GM23338 (cell line): Measurements from ENCODE around the gene SUSD2. TPM values are rescaled to one million over a fixed set of nuclear protein-coding genes. Genes with fewer than 3 reads are reported as not detected.

Experiments used
- ATAC-seq: fragments of 200-7000 bp; cut with Tn5 transposase; 3 replicates; pipeline ENCODE4 v1.9.1; 2020
- DNase-seq: peaks from one replicate; pipeline ENCODE4 v3.0.0-alpha.2; 2015; ENCODE audit warnings: low spot score
- H2AFZ ChIP-seq: fragments of 200-600 bp; sonication (generic); 2 replicates; pipeline ENCODE4 v1.8.0; 2016; ENCODE audit warnings: antibody characterized with exemption, mild to moderate bottlenecking, moderate library complexity
- H3F3A ChIP-seq: fragments of 200-600 bp; sonication (generic); replicated peaks from 2 replicates; pipeline ENCODE4 v1.8.0; 2017; ENCODE audit warnings: antibody characterized with exemption, mixed run types, low read depth
- H3K27ac ChIP-seq: fragments of 200-600 bp; sonication (generic); 2 replicates; pipeline ENCODE4 v1.6.1; 2016; ENCODE audit warnings: low read depth
- H3K27me3 ChIP-seq: fragments of 200-600 bp; sonication (generic); 2 replicates; pipeline ENCODE4 v1.8.0; 2016; ENCODE audit warnings: mild to moderate bottlenecking, mixed run types, moderate library complexity; ENCODE audit not compliant: insufficient read depth
- H3K36me3 ChIP-seq: fragments of 200-600 bp; sonication (generic); 2 replicates; pipeline ENCODE4 v1.8.0; 2016; ENCODE audit warnings: mild to moderate bottlenecking; ENCODE audit not compliant: insufficient read depth
- H3K4me1 ChIP-seq: fragments of 200-600 bp; sonication (generic); 2 replicates; pipeline ENCODE4 v1.8.0; 2016; ENCODE audit warnings: mild to moderate bottlenecking, moderate library complexity; ENCODE audit not compliant: insufficient read depth
- H3K4me2 ChIP-seq: fragments of 200-600 bp; sonication (generic); 2 replicates; pipeline ENCODE4 v1.7.1; 2017; ENCODE audit warnings: mixed run types
- H3K4me3 ChIP-seq: fragments of 200-600 bp; sonication (generic); 2 replicates; pipeline ENCODE4 v1.6.1; 2016; ENCODE audit warnings: mixed run types
- H3K79me2 ChIP-seq: fragments of 200-600 bp; sonication (generic); replicated peaks from 2 replicates; pipeline ENCODE4 v1.8.0; 2017; ENCODE audit warnings: mild to moderate bottlenecking; ENCODE audit not compliant: insufficient read depth
- H3K9me2 ChIP-seq: fragments of 200-600 bp; sonication (generic); 2 replicates; pipeline ENCODE4 v1.8.0; 2017; ENCODE audit not compliant: insufficient read depth
- H4K20me1 ChIP-seq: fragments of 200-600 bp; sonication (generic); replicated peaks from 2 replicates; pipeline ENCODE4 v1.8.0; 2017; ENCODE audit warnings: mild to moderate bottlenecking; ENCODE audit not compliant: insufficient read depth
- H3K27ac Mint-ChIP-seq: 2 replicates; pipeline ENCODE4 v1.8.0; 2020; ENCODE audit warnings: inconsistent platforms, mild to moderate bottlenecking, moderate library complexity, mixed read lengths
- H3K27me3 Mint-ChIP-seq: 3 replicates; pipeline ENCODE4 v1.8.0; 2022; ENCODE audit warnings: low read depth, mild to moderate bottlenecking, moderate library complexity, mixed read lengths, inconsistent platforms; ENCODE audit not compliant: insufficient read depth, poor library complexity
- H3K36me3 Mint-ChIP-seq: 3 replicates; pipeline ENCODE4 v1.8.0; 2021; ENCODE audit warnings: low read depth, mild to moderate bottlenecking, inconsistent platforms, moderate library complexity, mixed read lengths
- H3K4me1 Mint-ChIP-seq: 3 replicates; pipeline ENCODE4 v1.8.0; 2020; ENCODE audit warnings: mild to moderate bottlenecking, inconsistent platforms, mixed read lengths
- H3K4me3 Mint-ChIP-seq: 3 replicates; pipeline ENCODE4 v1.8.0; 2021; ENCODE audit warnings: moderate library complexity, mild to moderate bottlenecking, inconsistent platforms, mixed read lengths
- H3K9me3 Mint-ChIP-seq: 3 replicates; pipeline ENCODE4 v1.8.0; 2020; ENCODE audit warnings: moderate library complexity, mild to moderate bottlenecking, inconsistent platforms, mixed read lengths
- CREB1 ChIP-seq: fragments of 250-450 bp; sonication (Bioruptor Pico); IDR thresholded peaks from 2 replicates; pipeline ENCODE4 v1.5.0; 2020; ENCODE audit warnings: low read depth, mild to moderate bottlenecking, moderate library complexity
- CTCF ChIP-seq, 2 experiments: fragments of 200-600 bp in 1 of 2; sonication (generic) in 1 of 2; conservative IDR thresholded peaks; 2 replicates each; pipeline versions ENCODE4 v1.5.1 to v1.6.1; 2016 to 2017; ENCODE audit warnings: antibody characterized with exemption in 2 of 2, low read depth in 2 of 2, mild to moderate bottlenecking in 2 of 2, moderate library complexity in 1 of 2
- EZH2 ChIP-seq: fragments of 200-600 bp; sonication (generic); IDR thresholded peaks from one replicate; pipeline ENCODE4 v1.8.0; 2017; ENCODE audit warnings: antibody characterized with exemption, mild to moderate bottlenecking, low read depth; ENCODE audit not compliant: unreplicated experiment
- EZH2phosphoT487 ChIP-seq: fragments of 200-600 bp; sonication (generic); IDR thresholded peaks from one replicate; pipeline ENCODE4 v1.8.1; 2018; ENCODE audit warnings: antibody characterized with exemption; ENCODE audit not compliant: unreplicated experiment
- JUNB ChIP-seq: IDR thresholded peaks from one replicate; pipeline ENCODE4 v1.6.1; 2016; ENCODE audit warnings: antibody characterized with exemption; ENCODE audit not compliant: unreplicated experiment
- NANOG ChIP-seq: IDR thresholded peaks from 2 replicates; pipeline ENCODE4 v1.6.1; 2016; ENCODE audit warnings: antibody characterized with exemption, borderline replicate concordance
- POLR2AphosphoS5 ChIP-seq: IDR thresholded peaks from 2 replicates; pipeline ENCODE4 v1.6.1; 2016; ENCODE audit warnings: antibody characterized with exemption, low read depth
- STAT1 ChIP-seq: IDR thresholded peaks from one replicate; pipeline ENCODE4 v1.6.1; 2016; ENCODE audit warnings: antibody characterized with exemption; ENCODE audit not compliant: unreplicated experiment
- ZNF114 ChIP-seq: fragments of 250-450 bp; sonication (Bioruptor Pico); IDR thresholded peaks from 2 replicates; pipeline ENCODE4 v1.5.0; 2020; ENCODE audit warnings: mild to moderate bottlenecking, moderate library complexity
- ZNF331 ChIP-seq: fragments of 250-450 bp; sonication (Bioruptor Pico); IDR thresholded peaks from 2 replicates; pipeline ENCODE4 v1.5.0; 2020; ENCODE audit warnings: low read depth, mild to moderate bottlenecking, moderate library complexity
- ZNF462 ChIP-seq: fragments of 250-450 bp; sonication (Bioruptor Pico); IDR thresholded peaks from 2 replicates; pipeline ENCODE4 v1.5.0; 2020; ENCODE audit warnings: mild to moderate bottlenecking, moderate library complexity
- polyA plus RNA-seq: library from polyadenylated mRNA; unstranded; fragments of >200 nt; fragmentation: Nextera tagmentation; extraction: Ambion mirVana; gene quantifications from 2 replicates; pipeline ENCODE4 v1.2.1, GENCODE V29; 2016
- total RNA-seq: library from RNA; depleted of rRNA; stranded (reverse); fragments of >200 nt; shearing (Covaris generic); gene quantifications from 2 replicates; pipeline ENCODE4 v1.2.3, GENCODE V29; 2014
- TF ChIP-seq, protein P1 (sequence below): IDR thresholded peaks from 2 replicates; pipeline ENCODE4 v1.6.1; 2016; ENCODE audit warnings: antibody characterized with exemption
- TF ChIP-seq, protein P2 (sequence below): IDR thresholded peaks from one replicate; pipeline ENCODE4 v1.6.1; 2018; ENCODE audit warnings: antibody characterized with exemption; ENCODE audit not compliant: unreplicated experiment

SUSD2 gene
- total and polyA plus RNA-seq, 2 experiments from 2014 or later, result 0.74 to 2.1 TPM

DNA sequence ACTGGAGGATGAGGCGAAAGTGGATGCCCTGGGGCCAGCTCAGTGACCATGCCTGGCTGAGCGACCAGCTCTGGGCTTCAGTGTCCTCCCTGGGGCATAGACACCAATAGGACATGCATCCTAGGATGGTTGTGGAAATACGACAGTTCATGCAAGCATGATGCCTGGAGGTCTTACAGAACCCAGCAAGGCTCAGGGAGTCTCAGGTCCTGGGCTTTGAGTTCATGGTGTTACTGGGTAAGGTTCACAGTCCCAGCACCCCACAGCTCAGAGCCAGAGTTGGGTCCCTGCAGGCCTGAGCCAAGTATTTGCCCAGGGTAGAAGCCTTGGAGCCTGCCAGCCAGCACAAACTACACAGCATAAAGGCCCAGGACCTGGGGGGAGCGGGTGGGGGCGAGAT is 4.2 kb upstream of the SUSD2 start:
- Histone ChIP-seq H3K27me3 (no peaks in the 10 kb centered on the region), H3K4me2 (no peak overlapping the region), H3K4me1 (peaks cover 7% of the 10 kb centered on the region; the same call in 1 of the 2 replicates), H4K20me1 (no peaks in the 10 kb centered on the region), H2AFZ (no peak overlapping the region), H3K36me3 (no peaks in the 10 kb centered on the region), H3F3A (no peaks in the 10 kb centered on the region), H3K4me3 (no peak overlapping the region), H3K79me2 (no peaks in the 10 kb centered on the region), H3K27ac (no peak overlapping the region), H3K9me2 (no peaks in the 10 kb centered on the region)
- TF ChIP-seq ZNF114 (CRISPR knock-in tag) (no peak), STAT1 (no peak), CTCF (conservative IDR thresholded peaks at IDR 0.05; ENCODE audit: low read depth in 2 of 2) (no peak), ZNF462 (CRISPR knock-in tag) (no peak), EZH2 (no peak), JUNB (no peak), POLR2AphosphoS5 (no peak), ZNF331 (CRISPR knock-in tag) (no peak), EZH2phosphoT487 (no peak), CREB1 (CRISPR knock-in tag) (no peak), NANOG (no peak)
- TF ChIP-seq, protein P1, sequence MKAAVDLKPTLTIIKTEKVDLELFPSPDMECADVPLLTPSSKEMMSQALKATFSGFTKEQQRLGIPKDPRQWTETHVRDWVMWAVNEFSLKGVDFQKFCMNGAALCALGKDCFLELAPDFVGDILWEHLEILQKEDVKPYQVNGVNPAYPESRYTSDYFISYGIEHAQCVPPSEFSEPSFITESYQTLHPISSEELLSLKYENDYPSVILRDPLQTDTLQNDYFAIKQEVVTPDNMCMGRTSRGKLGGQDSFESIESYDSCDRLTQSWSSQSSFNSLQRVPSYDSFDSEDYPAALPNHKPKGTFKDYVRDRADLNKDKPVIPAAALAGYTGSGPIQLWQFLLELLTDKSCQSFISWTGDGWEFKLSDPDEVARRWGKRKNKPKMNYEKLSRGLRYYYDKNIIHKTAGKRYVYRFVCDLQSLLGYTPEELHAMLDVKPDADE, result no peak
- TF ChIP-seq, protein P2, sequence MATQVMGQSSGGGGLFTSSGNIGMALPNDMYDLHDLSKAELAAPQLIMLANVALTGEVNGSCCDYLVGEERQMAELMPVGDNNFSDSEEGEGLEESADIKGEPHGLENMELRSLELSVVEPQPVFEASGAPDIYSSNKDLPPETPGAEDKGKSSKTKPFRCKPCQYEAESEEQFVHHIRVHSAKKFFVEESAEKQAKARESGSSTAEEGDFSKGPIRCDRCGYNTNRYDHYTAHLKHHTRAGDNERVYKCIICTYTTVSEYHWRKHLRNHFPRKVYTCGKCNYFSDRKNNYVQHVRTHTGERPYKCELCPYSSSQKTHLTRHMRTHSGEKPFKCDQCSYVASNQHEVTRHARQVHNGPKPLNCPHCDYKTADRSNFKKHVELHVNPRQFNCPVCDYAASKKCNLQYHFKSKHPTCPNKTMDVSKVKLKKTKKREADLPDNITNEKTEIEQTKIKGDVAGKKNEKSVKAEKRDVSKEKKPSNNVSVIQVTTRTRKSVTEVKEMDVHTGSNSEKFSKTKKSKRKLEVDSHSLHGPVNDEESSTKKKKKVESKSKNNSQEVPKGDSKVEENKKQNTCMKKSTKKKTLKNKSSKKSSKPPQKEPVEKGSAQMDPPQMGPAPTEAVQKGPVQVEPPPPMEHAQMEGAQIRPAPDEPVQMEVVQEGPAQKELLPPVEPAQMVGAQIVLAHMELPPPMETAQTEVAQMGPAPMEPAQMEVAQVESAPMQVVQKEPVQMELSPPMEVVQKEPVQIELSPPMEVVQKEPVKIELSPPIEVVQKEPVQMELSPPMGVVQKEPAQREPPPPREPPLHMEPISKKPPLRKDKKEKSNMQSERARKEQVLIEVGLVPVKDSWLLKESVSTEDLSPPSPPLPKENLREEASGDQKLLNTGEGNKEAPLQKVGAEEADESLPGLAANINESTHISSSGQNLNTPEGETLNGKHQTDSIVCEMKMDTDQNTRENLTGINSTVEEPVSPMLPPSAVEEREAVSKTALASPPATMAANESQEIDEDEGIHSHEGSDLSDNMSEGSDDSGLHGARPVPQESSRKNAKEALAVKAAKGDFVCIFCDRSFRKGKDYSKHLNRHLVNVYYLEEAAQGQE, result no peak
- H3K4me3 Mint-ChIP-seq, result no peak overlapping the region
- H3K27ac Mint-ChIP-seq, result no peak overlapping the region
- DNase-seq, result no peak
- peaks cover 15% of the 10 kb centered on the region for H3K27me3 Mint-ChIP-seq
- H3K4me1 Mint-ChIP-seq, result peaks cover 9% of the 10 kb centered on the region; the same call in 1 of the 3 replicates
- peaks cover 12% of the 10 kb centered on the region; the same call in 2 of the 3 replicates for H3K36me3 Mint-ChIP-seq
- H3K9me3 Mint-ChIP-seq, result no peaks in the 10 kb centered on the region
- no peak for ATAC-seq
